ENCODE data around the gene EPO. TPM values are rescaled to one million over a fixed set of nuclear protein-coding genes. Genes with fewer than 3 reads are reported as not detected.

Gene EPO
- total RNA-seq, 1 donor from 2014 or later = not detected

- H3K9ac ChIP-seq (ENCODE audit: low read depth in 1 of 3, low read length in 3 of 3) = no peak overlapping the region
- H3K27ac ChIP-seq (ENCODE audit: low read depth, low read length) = no peak overlapping the region
- H3K27me3 ChIP-seq (ENCODE audit: control insufficient read depth in 3 of 3, insufficient read depth in 3 of 3, low read length in 3 of 3) = no peaks in the 10 kb centered on the region
- H3K9me3 ChIP-seq (ENCODE audit: control insufficient read depth in 3 of 3, low read length in 3 of 3) = no peaks in the 10 kb centered on the region
- peaks cover 0 to 9% (median 5%) of the 10 kb centered on the region in 3 donors for H3K4me1 ChIP-seq (ENCODE audit: control insufficient read depth in 3 of 3, insufficient read depth in 3 of 3, low read length in 3 of 3)
- H3K36me3 ChIP-seq (ENCODE audit: control insufficient read depth in 3 of 3, insufficient read depth in 3 of 3, low read length in 3 of 3) = peaks cover 63 to 68% (median 65%) of the 10 kb centered on the region in 3 donors
- H3K4me3 ChIP-seq (ENCODE audit: low read length in 3 of 3) = no peak overlapping the region
Measured at GRCh38 chr7:100683659-100684533, 36.4 kb upstream of the EPO start.

GRCh38 chr7:100684534-100685042 lies 35.7 kb upstream of the EPO start:
- no peaks in the 10 kb centered on the region for H3K27me3 ChIP-seq (ENCODE audit: control insufficient read depth in 3 of 3, insufficient read depth in 3 of 3, low read length in 3 of 3)
- H3K9ac ChIP-seq (ENCODE audit: low read depth in 1 of 3, low read length in 3 of 3) = no peak overlapping the region
- peaks cover 4 to 15% (median 11%) of the 10 kb centered on the region in 3 donors for H3K4me1 ChIP-seq (ENCODE audit: control insufficient read depth in 3 of 3, insufficient read depth in 3 of 3, low read length in 3 of 3)
- H3K36me3 ChIP-seq (ENCODE audit: control insufficient read depth in 3 of 3, insufficient read depth in 3 of 3, low read length in 3 of 3) = peaks cover 60 to 70% (median 69%) of the 10 kb centered on the region in 3 donors
- no peak overlapping the region for H3K27ac ChIP-seq (ENCODE audit: low read depth, low read length)
- H3K9me3 ChIP-seq (ENCODE audit: control insufficient read depth in 3 of 3, low read length in 3 of 3) = no peaks in the 10 kb centered on the region
- H3K4me3 ChIP-seq (ENCODE audit: low read length in 3 of 3) = no peak overlapping the region

- H3K27me3 ChIP-seq (ENCODE audit: control insufficient read depth in 3 of 3, insufficient read depth in 3 of 3, low read length in 3 of 3) = no peaks in the 10 kb centered on the region
- H3K27ac ChIP-seq (ENCODE audit: low read depth, low read length) = no peak overlapping the region
- peaks cover 59 to 73% (median 70%) of the 10 kb centered on the region in 3 donors for H3K36me3 ChIP-seq (ENCODE audit: control insufficient read depth in 3 of 3, insufficient read depth in 3 of 3, low read length in 3 of 3)
- H3K4me1 ChIP-seq (ENCODE audit: control insufficient read depth in 3 of 3, insufficient read depth in 3 of 3, low read length in 3 of 3) = peaks cover 9 to 18% (median 16%) of the 10 kb centered on the region in 3 donors
- H3K9me3 ChIP-seq (ENCODE audit: control insufficient read depth in 3 of 3, low read length in 3 of 3) = no peaks in the 10 kb centered on the region
- H3K9ac ChIP-seq (ENCODE audit: low read depth in 1 of 3, low read length in 3 of 3) = no peak overlapping the region
- H3K4me3 ChIP-seq (ENCODE audit: low read length in 3 of 3) = no peak overlapping the region
Measured at GRCh38 chr7:100685049-100685605, 35.1 kb upstream of the EPO start.

- H3K36me3 ChIP-seq (ENCODE audit: control insufficient read depth in 3 of 3, insufficient read depth in 3 of 3, low read length in 3 of 3) = peaks cover 59 to 74% (median 70%) of the 10 kb centered on the region in 3 donors
- no peak overlapping the region for H3K9ac ChIP-seq (ENCODE audit: low read depth in 1 of 3, low read length in 3 of 3)
- no peaks in the 10 kb centered on the region for H3K9me3 ChIP-seq (ENCODE audit: control insufficient read depth in 3 of 3, low read length in 3 of 3)
- peaks cover 13 to 22% (median 21%) of the 10 kb centered on the region in 3 donors for H3K4me1 ChIP-seq (ENCODE audit: control insufficient read depth in 3 of 3, insufficient read depth in 3 of 3, low read length in 3 of 3)
- no peak overlapping the region for H3K27ac ChIP-seq (ENCODE audit: low read depth, low read length)
- no peak overlapping the region for H3K4me3 ChIP-seq (ENCODE audit: low read length in 3 of 3)
- no peaks in the 10 kb centered on the region for H3K27me3 ChIP-seq (ENCODE audit: control insufficient read depth in 3 of 3, insufficient read depth in 3 of 3, low read length in 3 of 3)
Measured at GRCh38 chr7:100685631-100686145, 34.6 kb upstream of the EPO start.

- Histone ChIP-seq H3K36me3 (ENCODE audit: control insufficient read depth in 3 of 3, insufficient read depth in 3 of 3, low read length in 3 of 3) (peaks cover 59 to 74% (median 71%) of the 10 kb centered on the region in 3 donors), H3K9ac (ENCODE audit: low read depth in 1 of 3, low read length in 3 of 3) (no peak overlapping the region), H3K9me3 (ENCODE audit: control insufficient read depth in 3 of 3, low read length in 3 of 3) (no peaks in the 10 kb centered on the region), H3K27me3 (ENCODE audit: control insufficient read depth in 3 of 3, insufficient read depth in 3 of 3, low read length in 3 of 3) (no peaks in the 10 kb centered on the region), H3K4me3 (ENCODE audit: low read length in 3 of 3) (no peak overlapping the region), H3K4me1 (ENCODE audit: control insufficient read depth in 3 of 3, insufficient read depth in 3 of 3, low read length in 3 of 3) (peaks cover 19 to 27% (median 27%) of the 10 kb centered on the region in 3 donors), H3K27ac (ENCODE audit: low read depth, low read length) (no peak overlapping the region)
Measured at GRCh38 chr7:100686201-100686821, 34.0 kb upstream of the EPO start.

GRCh38 chr7:100686822-100687211 lies 33.5 kb upstream of the EPO start:
- H3K9me3 ChIP-seq (ENCODE audit: control insufficient read depth in 3 of 3, low read length in 3 of 3) = no peaks in the 10 kb centered on the region
- no peak overlapping the region for H3K27ac ChIP-seq (ENCODE audit: low read depth, low read length)
- H3K4me1 ChIP-seq (ENCODE audit: control insufficient read depth in 3 of 3, insufficient read depth in 3 of 3, low read length in 3 of 3) = peaks cover 24 to 32% (median 32%) of the 10 kb centered on the region in 3 donors
- H3K9ac ChIP-seq (ENCODE audit: low read depth in 1 of 3, low read length in 3 of 3) = no peak overlapping the region
- H3K27me3 ChIP-seq (ENCODE audit: control insufficient read depth in 3 of 3, insufficient read depth in 3 of 3, low read length in 3 of 3) = no peaks in the 10 kb centered on the region
- peaks cover 54 to 69% (median 66%) of the 10 kb centered on the region in 3 donors for H3K36me3 ChIP-seq (ENCODE audit: control insufficient read depth in 3 of 3, insufficient read depth in 3 of 3, low read length in 3 of 3)
- no peak overlapping the region for H3K4me3 ChIP-seq (ENCODE audit: low read length in 3 of 3)

- no peak overlapping the region for H3K9ac ChIP-seq (ENCODE audit: low read depth in 1 of 3, low read length in 3 of 3)
- no peak overlapping the region for H3K4me3 ChIP-seq (ENCODE audit: low read length in 3 of 3)
- no peaks in the 10 kb centered on the region for H3K27me3 ChIP-seq (ENCODE audit: control insufficient read depth in 3 of 3, insufficient read depth in 3 of 3, low read length in 3 of 3)
- H3K4me1 ChIP-seq (ENCODE audit: control insufficient read depth in 3 of 3, insufficient read depth in 3 of 3, low read length in 3 of 3) = peaks cover 28 to 37% (median 37%) of the 10 kb centered on the region in 3 donors
- H3K27ac ChIP-seq (ENCODE audit: low read depth, low read length) = no peak overlapping the region
- no peaks in the 10 kb centered on the region for H3K9me3 ChIP-seq (ENCODE audit: control insufficient read depth in 3 of 3, low read length in 3 of 3)
- peaks cover 51 to 66% (median 61%) of the 10 kb centered on the region in 3 donors for H3K36me3 ChIP-seq (ENCODE audit: control insufficient read depth in 3 of 3, insufficient read depth in 3 of 3, low read length in 3 of 3)
Measured at GRCh38 chr7:100687261-100687660, 33.0 kb upstream of the EPO start.

- Histone ChIP-seq H3K36me3 (ENCODE audit: control insufficient read depth in 3 of 3, insufficient read depth in 3 of 3, low read length in 3 of 3) (peaks cover 48 to 61% (median 59%) of the 10 kb centered on the region in 3 donors), H3K27me3 (ENCODE audit: control insufficient read depth in 3 of 3, insufficient read depth in 3 of 3, low read length in 3 of 3) (no peaks in the 10 kb centered on the region), H3K4me3 (ENCODE audit: low read length in 3 of 3) (no peak overlapping the region), H3K4me1 (ENCODE audit: control insufficient read depth in 3 of 3, insufficient read depth in 3 of 3, low read length in 3 of 3) (peaks cover 34 to 42% (median 42%) of the 10 kb centered on the region in 3 donors), H3K27ac (ENCODE audit: low read depth, low read length) (no peak overlapping the region), H3K9me3 (ENCODE audit: control insufficient read depth in 3 of 3, low read length in 3 of 3) (no peaks in the 10 kb centered on the region), H3K9ac (ENCODE audit: low read depth in 1 of 3, low read length in 3 of 3) (peak overlapping the region in 1 of 3 donors; percentile 33)
Measured at GRCh38 chr7:100687751-100688300, 32.4 kb upstream of the EPO start.

GRCh38 chr7:100688326-100688860 lies 31.9 kb upstream of the EPO start:
- H3K4me3 ChIP-seq (ENCODE audit: low read length in 3 of 3) = no peak overlapping the region
- H3K9me3 ChIP-seq (ENCODE audit: control insufficient read depth in 3 of 3, low read length in 3 of 3) = no peaks in the 10 kb centered on the region
- H3K36me3 ChIP-seq (ENCODE audit: control insufficient read depth in 3 of 3, insufficient read depth in 3 of 3, low read length in 3 of 3) = peaks cover 43 to 58% (median 53%) of the 10 kb centered on the region in 3 donors
- H3K27ac ChIP-seq (ENCODE audit: low read depth, low read length) = no peak overlapping the region
- peak overlapping the region in 1 of 3 donors; percentile 57 for H3K9ac ChIP-seq (ENCODE audit: low read depth in 1 of 3, low read length in 3 of 3)
- H3K27me3 ChIP-seq (ENCODE audit: control insufficient read depth in 3 of 3, insufficient read depth in 3 of 3, low read length in 3 of 3) = no peaks in the 10 kb centered on the region
- peaks cover 38 to 47% (median 44%) of the 10 kb centered on the region in 3 donors for H3K4me1 ChIP-seq (ENCODE audit: control insufficient read depth in 3 of 3, insufficient read depth in 3 of 3, low read length in 3 of 3)
